ENCODE measurements around the gene USE1. TPM values are rescaled to one million over a fixed set of nuclear protein-coding genes. Genes with fewer than 3 reads are reported as not detected.

Gene USE1
- total and polyA plus RNA-seq, 8 donors: 23.1 to 40.9 (median 31.6) TPM

GRCh38 chr19:17196610-17197009 lies 18.5 kb upstream of the USE1 start:
- Histone ChIP-seq H3K27ac (no peak overlapping the region), H3K4me3 (no peak overlapping the region), H3K27me3 (no peaks in the 10 kb centered on the region), H3K4me1 (no peaks in the 10 kb centered on the region), H3K36me3 (peaks cover 0 to 100% of the 10 kb centered on the region in 2 donors), H3K9me3 (no peaks in the 10 kb centered on the region)
- no peak for TF ChIP-seq CTCF (IDR thresholded peaks at IDR 0.05)
- DNase-seq: no peak
- intact Hi-C loops (cut with DNase I): no loop called here
- no peak for ATAC-seq

GRCh38 chr19:17197666-17198065 lies 17.5 kb upstream of the USE1 start:
- H3K4me3 ChIP-seq: no peak overlapping the region
- intact Hi-C loops (cut with DNase I): no loop called here
- H3K9me3 ChIP-seq: no peaks in the 10 kb centered on the region
- peaks cover 0 to 100% of the 10 kb centered on the region in 2 donors for H3K36me3 ChIP-seq
- DNase-seq: no peak
- no peak for ATAC-seq
- H3K4me1 ChIP-seq: no peaks in the 10 kb centered on the region
- TF ChIP-seq CTCF (IDR thresholded peaks at IDR 0.05): no peak
- no peaks in the 10 kb centered on the region for H3K27me3 ChIP-seq
- H3K27ac ChIP-seq: no peak overlapping the region

GRCh38 chr19:17200408-17201079 lies 14.6 kb upstream of the USE1 start:
- DNase-seq: no peak
- Histone ChIP-seq H3K4me1 (no peaks in the 10 kb centered on the region), H3K36me3 (peaks cover 0 to 100% of the 10 kb centered on the region in 2 donors), H3K27me3 (no peaks in the 10 kb centered on the region), H3K27ac (no peak overlapping the region), H3K4me3 (no peak overlapping the region), H3K9me3 (no peaks in the 10 kb centered on the region)
- ATAC-seq: no peak
- TF ChIP-seq CTCF (IDR thresholded peaks at IDR 0.05): no peak
- intact Hi-C loops (cut with DNase I): loop anchor here in 1 of 2 donors (10.0 kb wide), 1 partner anchor 84 kb away; the partner anchor contains the start of gene ANKLE1

- ATAC-seq (no peak), DNase-seq (no peak)
- H3K36me3 ChIP-seq: peaks cover 0 to 100% of the 10 kb centered on the region in 2 donors
- no peaks in the 10 kb centered on the region for H3K27me3 ChIP-seq
- H3K9me3 ChIP-seq: no peaks in the 10 kb centered on the region
- intact Hi-C loops (cut with DNase I): loop anchor here in 1 of 2 donors (10.0 kb wide), 1 partner anchor 83 kb away; the partner anchor contains the start of gene ANKLE1
- no peak overlapping the region for H3K27ac ChIP-seq
- no peaks in the 10 kb centered on the region for H3K4me1 ChIP-seq
- no peak overlapping the region for H3K4me3 ChIP-seq
- TF ChIP-seq CTCF (IDR thresholded peaks at IDR 0.05): no peak
Observed at GRCh38 chr19:17202249-17202648, 12.9 kb upstream of the USE1 start.

DNA sequence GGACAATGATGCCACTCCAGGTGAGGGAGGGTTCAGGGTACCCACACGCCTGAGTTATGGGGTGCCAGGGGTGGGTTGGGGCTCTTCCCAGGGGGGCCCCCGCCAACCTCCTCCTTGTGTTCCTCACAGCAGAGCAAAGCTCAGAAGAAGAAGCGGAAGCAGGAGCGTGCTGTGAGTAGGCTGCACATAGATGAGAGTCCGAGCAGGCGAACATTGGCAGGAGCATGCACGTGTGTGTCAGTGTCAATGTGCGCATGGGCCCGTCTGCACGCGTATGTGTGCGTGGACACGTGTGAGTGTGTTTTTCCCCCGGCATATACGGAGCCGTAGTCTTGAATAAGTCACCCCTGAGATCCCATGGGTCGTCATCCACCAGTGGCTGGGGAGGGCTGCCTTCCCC lies 12.4 kb upstream of the USE1 start:
- Histone ChIP-seq H3K9me3 (no peaks in the 10 kb centered on the region), H3K27me3 (no peaks in the 10 kb centered on the region), H3K36me3 (peaks cover 0 to 99% of the 10 kb centered on the region in 2 donors), H3K4me3 (no peak overlapping the region), H3K4me1 (no peaks in the 10 kb centered on the region), H3K27ac (no peak overlapping the region)
- DNase-seq (no peak), ATAC-seq (no peak)
- no peak for TF ChIP-seq CTCF (IDR thresholded peaks at IDR 0.05)
- intact Hi-C loops (cut with DNase I): loop anchor here in 1 of 2 donors (10.0 kb wide), 1 partner anchor 82 kb away; the partner anchor contains the start of gene ANKLE1

All from left lung (tissue), 10 donors.